Activated naive CD4-positive, alpha-beta T cell treated with anti-CD3 and anti-CD28 coated beads for 36 hours (primary cell): ENCODE results near the gene RASA3. TPM values are rescaled to one million over a fixed set of nuclear protein-coding genes. Genes with fewer than 3 reads are reported as not detected.
A peak's percentile ranks its signal among the peaks of the same experiment; 100 is the strongest.

Experiments
- CTCF ChIA-PET: fragments of 350-600 bp; sonication (Branson Sonifier 250); formaldehyde crosslinking; loops from one replicate; lab custom pipeline; 2021; ENCODE audit warnings: antibody characterized with exemption; lab: Charles Lee
- DNase-seq: peaks from one replicate; pipeline ENCODE4 v3.0.0-alpha.2; 2020
- H3K27ac Mint-ChIP-seq: one replicate; pipeline ENCODE4 v1.8.0; 2021; ENCODE audit warnings: mild to moderate bottlenecking, mixed read lengths
- H3K27me3 Mint-ChIP-seq: one replicate; pipeline ENCODE4 v1.8.0; 2021; ENCODE audit warnings: low read depth, mixed read lengths
- H3K36me3 Mint-ChIP-seq: one replicate; pipeline ENCODE4 v1.8.0; 2021; ENCODE audit warnings: low read depth, mixed read lengths
- H3K4me1 Mint-ChIP-seq: one replicate; pipeline ENCODE4 v1.8.0; 2021; ENCODE audit warnings: low read depth, mixed read lengths
- H3K4me3 Mint-ChIP-seq: one replicate; pipeline ENCODE4 v1.8.0; 2021; ENCODE audit warnings: mild to moderate bottlenecking, moderate library complexity, mixed read lengths
- H3K9me3 Mint-ChIP-seq: one replicate; pipeline ENCODE4 v1.8.0; 2021; ENCODE audit warnings: mixed read lengths
- intact Hi-C: fragments of 100-400 bp; cut with micrococcal nuclease; formaldehyde crosslinking; loops from one replicate; pipeline ENCODE4 v1.15.1; 2023
- total RNA-seq, 2 experiments: library from RNA; stranded (reverse); gene quantifications; one replicate each; pipeline ENCODE4 v1.2.3, GENCODE V29; 2021

Gene RASA3
- total RNA-seq, 2 experiments from 2014 or later = 48.3 to 48.8 TPM

GRCh38 chr13:114146173-114146572 is 13.8 kb upstream of the RASA3 start:
- H3K4me3 Mint-ChIP-seq = no peak overlapping the region
- CTCF ChIA-PET = interaction anchor here (0.8 to 0.9 kb wide), 2 partner anchors 16 to 35 kb away, joined by 4 to 5 read pairs; no protein-coding TSS in a partner anchor
- DNase-seq = no peak
- intact Hi-C loops = loop anchor here (5.0 kb wide), 1 partner anchor 34 kb away; no protein-coding TSS in a partner anchor
- H3K27ac Mint-ChIP-seq = peak overlapping the region; percentile 4
- H3K27me3 Mint-ChIP-seq = no peaks in the 10 kb centered on the region
- H3K9me3 Mint-ChIP-seq = no peaks in the 10 kb centered on the region
- H3K4me1 Mint-ChIP-seq = peaks cover 62% of the 10 kb centered on the region
- no peaks in the 10 kb centered on the region for H3K36me3 Mint-ChIP-seq

DNA sequence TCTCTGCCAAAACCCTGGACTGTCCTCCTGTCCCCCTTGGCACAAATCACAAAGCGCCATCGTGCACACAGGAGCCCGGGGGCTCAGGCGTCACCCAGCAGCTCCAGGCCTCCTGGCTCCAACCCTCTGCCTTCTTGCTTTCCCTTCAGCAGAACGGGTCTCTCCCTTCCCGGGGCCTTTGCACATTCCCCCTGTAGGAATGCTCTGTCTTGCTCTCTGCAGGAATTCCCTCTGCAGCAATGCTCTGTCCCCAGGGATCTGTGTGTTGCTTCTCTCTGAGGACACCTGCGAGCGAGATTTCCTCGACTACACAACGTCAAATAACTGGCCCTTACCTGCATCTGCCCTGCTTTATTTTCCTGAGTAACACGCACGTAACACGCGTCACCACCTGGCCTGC is 13.3 kb upstream of the RASA3 start:
- H3K9me3 Mint-ChIP-seq = no peaks in the 10 kb centered on the region
- H3K27ac Mint-ChIP-seq = peak overlapping the region; percentile 11
- H3K27me3 Mint-ChIP-seq = no peaks in the 10 kb centered on the region
- no peaks in the 10 kb centered on the region for H3K36me3 Mint-ChIP-seq
- H3K4me1 Mint-ChIP-seq = peaks cover 58% of the 10 kb centered on the region
- H3K4me3 Mint-ChIP-seq = no peak overlapping the region
- CTCF ChIA-PET = interaction anchor here (0.8 to 1.7 kb wide), 5 partner anchors 16 to 91 kb away, joined by 4 to 5 read pairs (median 5); no protein-coding TSS in a partner anchor
- intact Hi-C loops = loop anchor here (5.0 kb wide), 1 partner anchor 33 kb away; no protein-coding TSS in a partner anchor
- DNase-seq = no peak

- CTCF ChIA-PET = interaction anchor here (0.9 to 2.7 kb wide), 4 partner anchors 17 to 91 kb away, joined by 4 to 13 read pairs (median 5); no protein-coding TSS in a partner anchor
- no peak for DNase-seq
- H3K27me3 Mint-ChIP-seq = no peaks in the 10 kb centered on the region
- H3K9me3 Mint-ChIP-seq = no peaks in the 10 kb centered on the region
- H3K36me3 Mint-ChIP-seq = no peaks in the 10 kb centered on the region
- no peak overlapping the region for H3K4me3 Mint-ChIP-seq
- peak overlapping the region; percentile 11 for H3K27ac Mint-ChIP-seq
- peaks cover 53% of the 10 kb centered on the region for H3K4me1 Mint-ChIP-seq
- intact Hi-C loops = loop anchor here (5.0 kb wide), 1 partner anchor 33 kb away; no protein-coding TSS in a partner anchor
These were observed 12.8 kb upstream of the RASA3 start for GRCh38 chr13:114145256-114145655.

DNA sequence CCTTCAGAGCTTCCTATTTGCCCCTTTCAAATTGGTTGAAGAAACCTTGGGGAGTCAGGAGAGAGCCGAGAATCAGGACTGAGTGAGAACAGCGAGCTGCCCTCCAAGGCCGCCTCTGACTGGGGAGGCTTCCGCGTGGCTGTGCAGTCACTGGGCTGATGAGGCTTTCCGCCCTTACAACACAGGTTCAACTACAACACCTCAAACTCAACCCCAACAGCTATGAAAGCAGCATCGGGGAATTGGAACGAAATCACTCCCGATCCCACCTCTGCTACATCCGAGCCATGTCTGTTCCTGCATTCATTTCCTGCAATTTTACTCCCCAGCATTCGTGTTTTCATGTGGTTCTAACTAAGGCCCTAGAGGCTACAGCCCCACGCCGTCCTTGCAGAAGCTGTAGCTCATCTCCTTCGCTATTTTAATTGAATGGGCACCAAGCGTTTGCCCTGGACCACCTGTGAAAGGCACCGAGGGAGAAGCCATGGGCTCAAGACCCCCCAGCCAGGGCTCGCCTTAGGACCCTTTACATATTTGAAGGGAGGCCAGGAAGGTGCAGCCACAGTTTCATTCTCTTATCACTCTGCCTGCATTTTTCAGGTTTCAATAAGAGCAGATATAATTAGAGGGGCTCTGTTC is 12.3 kb upstream of the RASA3 start:
- H3K27ac Mint-ChIP-seq = no peak overlapping the region
- no peak for DNase-seq
- intact Hi-C loops = loop anchor here (5.0 kb wide), 1 partner anchor 32 kb away; no protein-coding TSS in a partner anchor
- CTCF ChIA-PET = interaction anchor here (0.9 to 2.7 kb wide), 4 partner anchors 17 to 92 kb away, joined by 4 to 13 read pairs (median 5); no protein-coding TSS in a partner anchor
- H3K4me3 Mint-ChIP-seq = no peak overlapping the region
- H3K27me3 Mint-ChIP-seq = no peaks in the 10 kb centered on the region
- no peaks in the 10 kb centered on the region for H3K9me3 Mint-ChIP-seq
- H3K4me1 Mint-ChIP-seq = peaks cover 48% of the 10 kb centered on the region
- H3K36me3 Mint-ChIP-seq = no peaks in the 10 kb centered on the region

DNA sequence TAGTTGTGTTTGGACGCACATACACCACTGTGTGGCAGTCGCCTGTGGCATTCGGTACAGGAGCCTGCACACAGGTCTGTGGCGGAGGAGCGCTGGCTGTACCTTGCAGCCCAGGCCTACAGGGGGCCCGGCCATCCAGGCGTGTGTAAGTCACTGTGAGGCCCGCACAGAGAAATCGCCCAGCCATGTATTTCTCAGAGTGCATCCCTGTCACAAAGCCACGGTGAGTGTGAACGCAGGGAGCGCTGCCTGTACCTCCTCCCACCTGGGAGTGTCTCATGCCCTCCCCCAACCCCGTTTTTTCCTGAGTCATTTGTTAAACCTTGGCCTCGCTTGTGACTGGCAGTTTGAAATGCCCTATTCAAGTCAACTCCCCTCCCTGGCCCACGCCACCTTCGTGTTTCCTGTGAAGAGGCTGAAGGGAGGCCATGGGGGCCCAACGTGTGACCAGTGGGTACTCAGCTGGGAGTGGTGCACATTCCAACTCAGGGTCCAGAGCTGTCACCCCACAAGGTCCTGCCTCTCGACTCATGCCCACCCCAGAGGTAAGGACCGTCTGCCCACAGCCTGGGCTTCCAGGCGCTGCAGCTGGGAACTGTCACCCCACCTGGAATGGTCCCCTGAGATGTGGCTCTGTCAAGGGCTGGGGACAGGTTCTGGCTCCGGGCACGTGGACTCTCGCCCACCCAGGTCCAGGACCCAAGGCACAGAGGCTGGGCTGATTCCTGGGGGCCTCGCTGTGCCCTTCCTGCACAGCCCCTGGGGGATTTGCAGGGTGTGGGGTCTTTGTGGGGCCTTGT is 11.6 kb upstream of the RASA3 start:
- CTCF ChIA-PET = interaction anchor here (1.0 to 2.7 kb wide), 4 partner anchors 9 to 82 kb away, joined by 3 to 13 read pairs (median 5); no protein-coding TSS in a partner anchor
- Mint-ChIP-seq H3K36me3 (no peaks in the 10 kb centered on the region), H3K27me3 (no peaks in the 10 kb centered on the region), H3K27ac (peak overlapping the region; percentile 54), H3K9me3 (no peaks in the 10 kb centered on the region), H3K4me1 (peaks cover 40% of the 10 kb centered on the region), H3K4me3 (no peak overlapping the region)
- intact Hi-C loops = loop anchor here (1.0 kb wide), 2 partner anchors 15 to 82 kb away; no protein-coding TSS in a partner anchor
- DNase-seq = peak; percentile 70

- H3K9me3 Mint-ChIP-seq = no peaks in the 10 kb centered on the region
- CTCF ChIA-PET = interaction anchor here (0.7 to 2.7 kb wide), 5 partner anchors 10 to 83 kb away, joined by 3 to 13 read pairs (median 5); partner anchors contain the start of gene RASA3
- no peak overlapping the region for H3K4me3 Mint-ChIP-seq
- H3K27me3 Mint-ChIP-seq = no peaks in the 10 kb centered on the region
- H3K36me3 Mint-ChIP-seq = no peaks in the 10 kb centered on the region
- H3K4me1 Mint-ChIP-seq = peaks cover 30% of the 10 kb centered on the region
- H3K27ac Mint-ChIP-seq = no peak overlapping the region
- intact Hi-C loops = loop anchor here (1.0 kb wide), 2 partner anchors 14 to 83 kb away; no protein-coding TSS in a partner anchor
- peak; percentile 79 for DNase-seq
These were observed 10.4 kb upstream of the RASA3 start for GRCh38 chr13:114142640-114143490.

GRCh38 chr13:114142137-114142550 is 9.7 kb upstream of the RASA3 start:
- intact Hi-C loops = no loop called here
- CTCF ChIA-PET = interaction anchor here (1.6 kb wide), 1 partner anchor 81 kb away, joined by 6 read pairs; no protein-coding TSS in a partner anchor
- DNase-seq = no peak

DNA sequence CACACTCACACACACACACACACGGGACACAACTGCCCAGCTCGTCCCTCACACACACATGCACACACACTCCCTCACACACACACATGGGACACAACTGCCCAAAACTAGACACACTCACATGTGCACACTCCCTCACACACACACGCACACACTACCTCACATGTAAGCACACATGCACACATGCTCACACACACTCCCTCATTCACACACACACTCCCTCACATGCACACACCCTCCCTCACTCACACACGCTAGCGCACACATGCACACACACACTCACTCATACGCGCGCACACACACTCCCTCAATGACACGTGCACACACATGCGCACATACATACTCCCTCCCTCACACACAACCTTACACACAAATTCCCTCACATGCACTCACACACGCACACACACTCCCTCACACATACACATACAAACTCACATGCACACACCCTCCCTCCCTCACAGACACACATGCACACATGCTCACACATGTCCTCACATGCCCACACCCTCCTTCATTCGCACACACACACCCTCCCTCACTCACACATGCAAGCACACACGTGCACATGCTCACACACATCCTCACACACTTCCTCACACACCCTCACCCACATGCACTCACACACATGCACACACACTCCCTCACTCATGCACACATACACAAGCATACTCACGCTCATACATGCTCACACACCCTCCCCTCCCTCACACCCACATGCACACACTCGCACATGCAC is 9.0 kb upstream of the RASA3 start:
- H3K4me1 Mint-ChIP-seq = peaks cover 21% of the 10 kb centered on the region
- intact Hi-C loops = no loop called here
- no peak overlapping the region for H3K4me3 Mint-ChIP-seq
- no peaks in the 10 kb centered on the region for H3K36me3 Mint-ChIP-seq
- no peak overlapping the region for H3K27ac Mint-ChIP-seq
- no peak for DNase-seq
- CTCF ChIA-PET = interaction anchor here (0.9 to 1.2 kb wide), 2 partner anchors 10 to 13 kb away, joined by 3 read pairs; partner anchors contain the start of gene RASA3
- H3K27me3 Mint-ChIP-seq = no peaks in the 10 kb centered on the region
- H3K9me3 Mint-ChIP-seq = no peaks in the 10 kb centered on the region

More at GRCh38 chr13:114142137-114142550, 9.7 kb upstream of the RASA3 start:
- Mint-ChIP-seq H3K4me3 (no peak overlapping the region), H3K4me1 (peaks cover 28% of the 10 kb centered on the region), H3K9me3 (no peaks in the 10 kb centered on the region), H3K36me3 (no peaks in the 10 kb centered on the region), H3K27me3 (no peaks in the 10 kb centered on the region), H3K27ac (no peak overlapping the region)

- no peaks in the 10 kb centered on the region for H3K36me3 Mint-ChIP-seq
- H3K9me3 Mint-ChIP-seq = no peaks in the 10 kb centered on the region
- no peak overlapping the region for H3K4me3 Mint-ChIP-seq
- peaks cover 15% of the 10 kb centered on the region for H3K4me1 Mint-ChIP-seq
- intact Hi-C loops = loop anchor here (1.0 kb wide), 1 partner anchor 7 kb away; no protein-coding TSS in a partner anchor
- no peaks in the 10 kb centered on the region for H3K27me3 Mint-ChIP-seq
- no peak overlapping the region for H3K27ac Mint-ChIP-seq
- CTCF ChIA-PET = interaction anchor here (0.9 to 1.2 kb wide), 2 partner anchors 9 to 12 kb away, joined by 3 read pairs; partner anchors contain the start of gene RASA3
- DNase-seq = peak; percentile 60
These were observed 8.5 kb upstream of the RASA3 start for GRCh38 chr13:114140906-114141250.

DNA sequence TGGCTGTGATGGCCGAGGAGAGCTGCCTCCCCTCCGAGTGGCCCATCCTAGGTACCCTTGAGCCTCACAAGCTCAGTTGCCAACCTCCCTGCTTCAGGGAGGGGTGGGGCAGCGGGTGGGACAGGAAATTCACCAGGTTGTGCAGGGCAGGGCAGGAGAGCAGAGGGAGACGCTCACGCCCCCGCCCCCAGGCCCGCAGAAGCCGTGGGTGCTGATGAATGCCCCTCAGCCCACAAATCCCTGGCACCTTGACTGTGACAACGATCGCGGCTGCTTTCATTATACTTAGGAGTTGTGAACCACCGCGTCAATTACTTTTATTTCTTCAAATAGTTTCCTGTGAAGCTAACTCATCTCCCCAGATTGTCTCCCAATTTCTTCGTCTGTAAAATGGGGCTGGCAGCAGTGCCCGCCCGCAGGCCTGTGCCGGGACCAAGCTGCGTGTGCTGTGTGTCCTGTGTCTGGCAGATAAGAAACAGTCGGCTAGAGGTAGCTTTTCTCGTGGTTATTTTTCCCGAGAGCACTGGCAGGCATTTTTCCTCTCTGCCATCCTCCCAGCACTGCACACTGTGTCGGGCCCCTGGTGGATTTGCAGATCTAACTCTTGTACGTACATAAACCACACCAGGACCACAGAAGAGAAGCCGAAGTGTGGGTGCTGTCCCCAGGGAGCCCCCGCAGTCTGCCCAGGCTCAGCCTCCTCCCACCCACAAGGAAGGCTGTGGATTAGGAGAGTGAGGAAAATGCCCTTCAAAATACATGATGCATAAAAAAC is 7.9 kb upstream of the RASA3 start:
- Mint-ChIP-seq H3K36me3 (no peaks in the 10 kb centered on the region), H3K27me3 (no peaks in the 10 kb centered on the region), H3K4me3 (no peak overlapping the region), H3K27ac (peak overlapping the region; percentile 61), H3K9me3 (no peaks in the 10 kb centered on the region), H3K4me1 (peaks cover 10% of the 10 kb centered on the region)
- CTCF ChIA-PET = interaction anchor here (0.6 to 1.2 kb wide), 3 partner anchors 9 to 33 kb away, joined by 3 read pairs; partner anchors contain the start of gene RASA3
- peak; percentile 55 for DNase-seq
- intact Hi-C loops = loop anchor here (1.0 kb wide), 1 partner anchor 8 kb away; no protein-coding TSS in a partner anchor
